Neural progenitor cell (in vitro differentiated cells): ENCODE measurements around the gene FNDC11.

ENCODE experiments used
- CTCF ChIP-seq: fragments of 200-600 bp; sonication (generic); IDR thresholded peaks from 2 replicates; pipeline ENCODE4 v1.5.1; 2017; ENCODE audit warnings: antibody characterized with exemption, mild to moderate bottlenecking
- EZH2 ChIP-seq: fragments of 200-600 bp; sonication (generic); IDR thresholded peaks from 2 replicates; pipeline ENCODE4 v1.6.1; 2017; ENCODE audit warnings: antibody characterized with exemption, mild to moderate bottlenecking, moderate library complexity

DNA sequence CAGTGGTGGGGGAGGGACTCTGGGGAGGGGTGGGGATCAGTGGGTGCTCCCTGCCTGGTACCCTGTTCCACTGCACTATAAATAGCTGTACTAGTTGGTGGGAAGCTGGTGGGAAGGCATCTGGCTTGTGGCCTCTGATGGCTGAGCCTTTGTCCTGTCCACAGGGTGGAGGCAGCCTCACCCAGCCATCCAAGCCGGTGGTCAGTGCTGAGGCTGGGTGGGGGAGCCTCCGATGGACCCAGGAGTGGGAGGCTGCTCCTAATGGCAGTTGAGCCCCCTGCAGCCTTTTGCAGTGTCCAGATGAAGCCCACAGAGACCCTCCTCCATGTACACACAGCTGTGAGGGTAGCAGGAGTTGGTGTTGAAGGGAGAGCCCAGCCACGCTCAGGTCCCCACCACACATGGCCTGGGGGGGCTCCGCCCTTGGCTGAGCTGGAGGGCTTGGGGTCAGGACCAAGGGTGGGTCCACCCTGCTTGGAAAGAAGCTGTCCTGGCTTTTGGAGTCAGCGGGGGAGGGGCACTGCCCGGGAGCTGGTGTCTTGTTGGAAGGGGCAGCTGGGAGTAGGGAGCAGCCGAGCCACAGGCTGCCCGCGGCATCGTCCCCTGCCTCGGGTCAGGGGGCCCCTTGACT, 30.9 kb upstream of the FNDC11 start:
- TF ChIP-seq CTCF (no peak), EZH2 (no peak)
